GM19238 (cell line): ENCODE data around the gene TIAM2.
"Not testable (repeated sequence)": the region's sequence is repeated elsewhere in the genome, so short reads cannot be mapped to it uniquely, and the experiment has no call there.

ENCODE experiments used
- DNase-seq: peaks from one replicate; pipeline ENCODE4 v3.0.0; 2011; ENCODE audit warnings: low spot score; ENCODE audit not compliant: insufficient read length

Gene TIAM2

DNA sequence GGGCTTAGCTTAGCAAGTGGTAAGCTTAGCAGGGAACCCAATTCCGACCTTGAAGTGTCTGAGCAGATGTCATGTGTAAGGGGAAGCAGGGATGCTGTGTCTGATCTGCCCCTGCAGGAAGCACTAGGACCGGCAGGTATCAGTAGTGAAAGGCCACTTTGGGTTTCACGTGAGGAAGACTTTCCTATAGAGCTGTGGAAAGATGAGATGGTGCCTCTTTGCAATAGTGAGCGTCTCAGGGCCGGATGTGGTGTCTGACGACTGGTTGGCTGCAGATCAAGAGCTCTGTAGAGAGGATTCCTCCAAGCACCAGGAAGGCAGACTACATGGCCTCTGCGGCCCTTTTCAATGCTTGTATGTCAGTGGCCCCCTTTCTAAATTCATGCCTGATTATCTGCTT lies 98.3 kb downstream of the TIAM2 start:
- DNase-seq, result no peak

DNA sequence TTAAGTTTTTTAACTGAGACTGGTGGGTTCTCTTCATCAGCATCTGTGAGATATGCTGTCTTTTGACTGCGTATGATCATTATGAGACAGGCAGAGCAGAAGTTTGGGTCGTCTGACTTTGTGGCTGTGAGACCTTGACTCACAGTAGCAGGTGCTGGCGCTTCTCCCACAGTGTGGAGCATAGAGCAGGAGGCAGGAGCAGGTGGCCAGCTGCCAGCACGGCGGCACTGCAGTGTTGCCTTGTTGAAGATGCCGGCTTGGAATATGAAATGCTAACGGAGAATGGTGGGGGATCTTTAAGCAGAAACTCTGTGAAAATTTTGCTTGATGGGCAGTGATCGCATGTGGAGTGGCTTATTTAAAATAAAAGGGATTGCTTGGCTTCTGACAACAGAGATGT lies 105.0 kb downstream of the TIAM2 start:
- no peak for DNase-seq

DNA sequence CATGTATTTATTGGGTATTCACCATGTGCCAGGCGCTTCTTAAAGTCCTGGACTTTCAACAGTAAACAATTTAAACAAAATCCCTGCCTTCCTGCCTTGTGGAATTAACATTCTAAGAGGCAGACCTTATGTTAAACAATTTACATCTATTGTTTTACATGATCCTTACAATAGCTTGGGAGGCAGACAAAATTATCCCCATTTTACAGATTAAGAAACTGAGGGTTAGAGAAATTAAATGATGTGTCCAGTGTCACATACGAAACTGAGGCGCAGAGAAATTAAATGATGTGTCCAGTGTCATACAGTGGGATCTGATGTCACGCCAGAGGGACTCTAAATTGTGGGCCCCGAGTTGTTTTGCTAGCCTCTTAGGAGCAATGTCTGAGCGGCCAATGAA lies 105.5 kb downstream of the TIAM2 start:
- no peak for DNase-seq

- not testable (repeated sequence) for DNase-seq
Measured at GRCh38 chr6:155103083-155103645, 108.0 kb downstream of the TIAM2 start.

- DNase-seq, result no peak
Measured at GRCh38 chr6:155103816-155104366, 108.8 kb downstream of the TIAM2 start.

DNA sequence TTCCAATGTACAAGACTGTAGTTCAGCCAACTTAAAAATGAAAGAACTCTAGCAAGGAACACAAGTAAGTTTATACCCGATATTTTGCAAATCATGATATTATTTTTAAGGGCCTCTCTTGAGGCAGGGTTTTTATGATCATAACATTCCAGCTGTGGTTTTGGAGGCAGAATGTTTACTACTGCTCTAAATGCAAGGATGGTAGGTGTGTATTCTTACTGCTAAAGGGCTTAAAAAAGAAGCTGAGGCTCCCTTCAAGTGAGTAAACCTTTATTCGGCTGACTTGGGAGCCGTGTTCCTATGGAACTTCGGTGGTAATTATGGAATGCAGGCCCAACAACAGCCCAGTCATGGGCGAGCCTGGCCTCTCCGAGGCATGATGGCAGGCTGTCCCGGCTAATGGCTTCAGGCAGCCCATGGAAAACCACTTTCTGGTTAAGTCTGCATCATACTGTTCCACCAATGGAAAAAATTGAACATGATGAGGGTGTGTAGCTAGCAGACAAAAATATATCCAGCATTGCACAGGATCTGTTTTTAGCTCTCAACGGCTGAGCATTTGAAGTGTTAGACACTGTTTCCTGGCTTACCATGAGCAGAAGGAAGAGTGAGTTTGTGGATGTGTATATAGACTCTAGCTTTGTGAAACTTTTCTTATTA lies 111.5 kb downstream of the TIAM2 start:
- no peak for DNase-seq

- no peak for DNase-seq
Measured at GRCh38 chr6:155107432-155108069, 112.4 kb downstream of the TIAM2 start.

GRCh38 chr6:155108070-155108820 lies 113.1 kb downstream of the TIAM2 start:
- no peak for DNase-seq

DNA sequence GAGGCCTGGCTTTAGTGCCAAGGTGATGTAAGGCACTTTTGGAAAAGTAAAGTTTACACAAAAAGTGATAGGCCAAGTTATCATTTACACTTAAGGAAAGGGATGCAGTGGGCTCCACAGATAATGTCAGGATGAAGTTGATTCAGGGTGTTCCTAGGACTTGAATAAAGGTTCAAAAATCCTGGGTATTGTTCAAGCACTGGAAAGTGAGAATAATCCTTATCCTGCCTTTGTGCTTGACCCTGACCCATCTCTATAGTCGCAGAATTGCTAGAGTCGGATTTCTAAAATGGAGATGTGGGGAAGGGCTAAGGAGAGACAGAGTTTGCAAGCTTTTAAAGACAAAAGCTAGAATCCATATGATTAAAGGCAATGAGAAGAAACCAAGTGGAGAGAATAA lies 115.6 kb downstream of the TIAM2 start:
- no peak for DNase-seq

- DNase-seq, result no peak
Measured at GRCh38 chr6:155112757-155113156, 117.6 kb downstream of the TIAM2 start.

- no peak for DNase-seq
Measured at GRCh38 chr6:155115893-155116570, 120.9 kb downstream of the TIAM2 start.

GRCh38 chr6:155116571-155116910 lies 121.4 kb downstream of the TIAM2 start:
- DNase-seq, result no peak

DNA sequence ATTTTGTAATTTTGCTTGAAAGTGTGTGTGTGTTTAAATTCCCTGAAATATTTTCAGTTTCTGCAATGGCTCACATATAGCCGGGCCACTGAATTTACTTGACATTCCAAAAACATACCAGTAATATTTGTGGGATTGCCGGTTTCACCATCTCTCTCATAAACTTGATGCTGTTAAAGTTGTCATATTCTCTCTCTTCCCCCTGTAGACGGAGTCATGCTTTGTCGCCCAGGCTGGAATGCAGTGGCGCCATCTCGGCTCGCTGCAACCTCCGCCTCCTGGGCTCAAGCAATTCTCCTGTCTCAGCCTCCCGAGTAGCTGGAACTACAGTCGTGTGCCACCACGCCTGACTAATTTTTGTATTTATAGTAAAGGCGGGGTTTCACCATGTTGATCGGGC lies 122.1 kb downstream of the TIAM2 start:
- no peak for DNase-seq

- DNase-seq, result no peak
Measured at GRCh38 chr6:155117785-155118184, 122.7 kb downstream of the TIAM2 start.

GRCh38 chr6:155119201-155119600 lies 124.1 kb downstream of the TIAM2 start:
- DNase-seq, result not testable (repeated sequence)

DNA sequence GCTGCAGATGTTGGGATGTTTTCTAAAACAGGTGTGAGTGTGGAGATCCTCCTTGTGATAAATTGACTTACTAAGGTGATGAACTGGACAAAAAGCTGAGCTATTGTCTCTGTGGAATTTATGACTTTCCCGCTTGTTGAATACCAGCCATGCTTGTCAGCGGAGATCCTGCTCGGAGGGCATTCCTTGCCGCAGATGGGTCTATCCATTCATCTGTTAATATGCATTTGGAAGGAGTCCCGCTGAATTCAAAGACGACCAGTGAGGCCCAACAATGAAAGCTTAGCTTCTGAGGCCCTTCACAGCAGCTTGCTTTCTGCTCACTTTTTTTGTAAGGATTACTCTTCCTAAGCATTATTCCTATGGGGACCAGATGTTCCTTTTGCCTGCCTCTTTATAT lies 124.9 kb downstream of the TIAM2 start:
- no peak for DNase-seq

GRCh38 chr6:155121294-155121693 lies 126.2 kb downstream of the TIAM2 start:
- DNase-seq, result no peak

DNA sequence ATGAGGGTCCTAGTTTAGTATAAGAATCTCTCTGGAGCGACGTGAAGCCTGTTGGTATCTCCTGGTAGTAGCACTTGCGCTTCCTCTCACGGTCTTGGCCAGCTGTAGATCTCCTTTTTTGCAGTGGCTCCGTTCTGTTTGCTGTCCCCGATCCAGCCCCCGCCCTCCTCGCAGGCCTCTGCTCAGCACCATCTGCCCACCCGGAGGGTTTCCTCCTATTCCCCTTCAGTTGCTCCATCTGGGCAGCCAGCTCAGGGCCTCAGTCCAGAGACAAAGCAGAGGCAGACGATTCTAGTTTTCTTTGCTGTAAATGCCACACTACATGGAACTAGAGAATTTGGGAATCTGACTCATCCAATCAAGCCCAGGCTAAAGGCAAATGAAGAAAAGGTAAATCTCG lies 126.6 kb downstream of the TIAM2 start:
- no peak for DNase-seq

DNA sequence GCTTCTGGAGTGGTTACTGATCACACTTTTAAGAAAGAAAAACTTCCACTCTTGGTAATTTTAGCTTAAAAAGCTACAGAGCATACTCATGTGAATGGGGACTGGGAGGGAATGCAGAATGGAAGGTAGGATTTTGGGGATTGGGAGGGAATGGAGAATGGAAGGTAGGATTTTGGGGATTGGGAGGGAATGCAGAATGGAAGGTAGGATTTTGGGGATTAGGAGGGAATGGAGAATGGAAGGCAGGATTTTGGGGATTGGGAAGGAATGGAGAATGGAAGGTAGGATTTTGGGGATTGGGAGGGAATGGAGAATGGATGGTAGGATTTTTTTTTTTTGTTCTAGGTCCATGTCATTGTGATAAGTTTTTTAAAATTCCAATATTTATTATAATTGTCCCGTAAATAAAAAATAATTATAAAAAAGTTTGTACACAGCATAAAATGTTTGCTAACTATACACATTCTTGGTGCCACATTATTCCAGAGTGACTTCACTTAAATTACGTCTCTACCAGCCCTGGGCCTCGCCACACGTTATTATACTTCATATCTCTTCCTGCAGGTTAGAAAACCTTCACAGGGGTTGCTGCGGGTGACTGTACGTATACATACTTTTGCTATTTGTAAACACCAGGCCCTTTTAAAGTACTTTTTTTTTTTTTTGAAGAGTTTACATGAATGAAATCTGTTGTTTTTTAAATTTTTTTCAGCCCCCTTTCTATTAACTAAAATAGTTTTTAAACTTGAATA lies 127.3 kb downstream of the TIAM2 start:
- DNase-seq, result no peak

- DNase-seq, result no peak
Measured at GRCh38 chr6:155123520-155123919, 128.4 kb downstream of the TIAM2 start.

DNA sequence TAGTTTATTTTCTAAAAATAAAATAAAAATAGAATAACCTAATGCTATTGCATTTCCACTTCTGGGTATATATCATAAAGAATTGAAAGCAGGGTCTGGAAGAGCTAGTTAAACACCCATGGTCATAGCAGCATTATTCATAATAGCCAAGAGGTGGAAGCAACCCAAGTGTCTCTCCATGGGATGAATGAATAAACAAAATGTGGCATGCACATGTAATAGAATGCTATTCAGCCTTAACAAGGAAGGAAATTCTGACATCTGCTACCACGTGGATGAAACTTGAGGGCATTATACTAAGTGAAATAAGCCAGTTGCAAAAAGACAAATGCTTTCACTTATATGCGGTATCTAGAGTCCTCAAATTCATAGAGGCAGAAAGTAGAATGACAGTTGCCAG lies 130.8 kb downstream of the TIAM2 start:
- DNase-seq, result no peak
